ENCODE results near the gene CLDN1.

Gene CLDN1

DNA sequence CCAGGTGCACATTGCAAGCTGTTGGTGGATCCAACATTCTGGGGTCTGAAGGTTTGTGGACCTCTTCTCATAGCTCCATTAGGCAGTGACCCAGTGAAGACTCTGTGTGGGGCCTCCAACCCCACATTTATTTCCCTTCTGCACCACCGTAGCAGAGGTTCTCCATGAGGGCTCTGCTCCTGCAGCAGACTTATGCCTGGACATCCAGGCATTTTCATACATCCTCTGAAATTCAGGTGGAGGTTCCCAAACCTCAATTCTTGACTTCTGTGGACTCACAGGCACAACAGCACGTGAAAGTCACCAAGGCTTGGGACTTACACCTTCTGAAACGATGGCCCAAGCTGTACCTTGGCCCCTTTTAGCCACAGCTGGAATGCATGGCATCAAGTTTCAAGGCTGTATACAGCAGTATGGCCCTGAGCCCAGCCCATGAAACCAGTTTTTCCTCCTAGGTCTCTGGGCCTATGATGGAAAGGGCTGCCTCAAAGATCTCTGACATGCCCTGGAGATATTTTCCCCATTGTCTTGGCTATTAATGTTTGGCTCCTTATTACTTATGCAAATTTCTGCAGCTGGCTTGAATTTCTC, 30.2 kb downstream of the CLDN1 start:
- Histone ChIP-seq H2BK15ac (ENCODE audit: low read length) (no peak overlapping the region), H3K23ac (ENCODE audit: low read depth, low read length, poor library complexity) (no peak overlapping the region), H3K9me3 (replicated peaks in 1 of 2; ENCODE audit: control insufficient read depth in 2 of 2, insufficient read depth in 1 of 2, low read depth in 1 of 2, low read length in 2 of 2) (peaks cover 4 to 6% of the 10 kb centered on the region in 2 donors), H3K36me3 (replicated peaks in 1 of 2; ENCODE audit: control insufficient read depth in 2 of 2, insufficient read depth in 2 of 2, low read length in 2 of 2) (no peaks in the 10 kb centered on the region), H4K8ac (ENCODE audit: low read depth, low read length) (no peak overlapping the region), H2AFZ (ENCODE audit: low read length) (no peak overlapping the region), H2BK12ac (ENCODE audit: low read length) (no peak overlapping the region), H3K79me1 (ENCODE audit: low read depth, low read length) (no peaks in the 10 kb centered on the region), H3K4me2 (ENCODE audit: insufficient read depth, low read length, poor library complexity, severe bottlenecking) (no peak overlapping the region), H2BK120ac (ENCODE audit: low read depth, low read length) (no peak overlapping the region), H3K4me3 (ENCODE audit: low read length in 2 of 2) (no peak overlapping the region), H3K27ac (replicated peaks; ENCODE audit: low read length) (no peak overlapping the region), H3K27me3 (ENCODE audit: control insufficient read depth in 3 of 3, insufficient read depth in 3 of 3, low read depth in 1 of 3, low read length in 3 of 3) (no peaks in the 10 kb centered on the region), H2AK5ac (ENCODE audit: low read depth, low read length) (no peak overlapping the region), H3K14ac (ENCODE audit: low read length) (no peak overlapping the region), H3K4me1 (ENCODE audit: control insufficient read depth in 2 of 2, insufficient read depth in 1 of 2, low read depth in 1 of 2, low read length in 2 of 2) (no peaks in the 10 kb centered on the region), H3K9ac (ENCODE audit: low read depth, low read length, poor library complexity) (no peak overlapping the region), H4K91ac (ENCODE audit: low read depth, low read length, poor library complexity) (no peak overlapping the region), H2BK5ac (ENCODE audit: low read length) (no peak overlapping the region), H3K18ac (ENCODE audit: low read length) (no peak overlapping the region), H3K4ac (ENCODE audit: low read length) (no peak overlapping the region)
- DNase-seq (ENCODE audit: low spot score), result no peak
- WGBS, 2 donors (ENCODE audit: extremely low coverage in 2 of 2, insufficient read length in 2 of 2, insufficient replicate concordance in 1 of 2), result no CpG with 5 or more reads among the region's 3 CpGs

DNA sequence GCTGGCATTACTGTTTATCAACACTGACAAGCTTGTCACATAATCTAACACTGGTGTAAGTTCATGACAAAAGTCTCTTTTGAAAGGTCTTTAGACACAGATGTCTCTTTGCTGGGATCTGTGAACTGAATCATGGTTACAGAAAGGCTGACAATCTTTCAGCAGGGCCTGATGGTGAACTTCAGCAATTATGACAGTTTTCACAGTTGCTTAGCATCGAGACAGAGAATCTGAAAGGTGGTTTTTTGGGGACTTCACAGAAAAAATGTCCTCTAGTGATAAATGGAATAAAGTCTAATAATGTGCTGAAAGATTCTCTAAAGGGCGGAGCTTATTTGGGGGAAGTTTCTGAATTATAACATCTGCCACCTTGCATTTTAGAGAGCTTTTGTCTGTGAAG, 32.3 kb downstream of the CLDN1 start:
- Histone ChIP-seq H2BK5ac (ENCODE audit: low read length) (no peak overlapping the region), H3K18ac (ENCODE audit: low read length) (no peak overlapping the region), H2AFZ (ENCODE audit: low read length) (no peak overlapping the region), H3K4me3 (ENCODE audit: low read length in 2 of 2) (no peak overlapping the region), H3K14ac (ENCODE audit: low read length) (no peak overlapping the region), H3K36me3 (replicated peaks in 1 of 2; ENCODE audit: control insufficient read depth in 2 of 2, insufficient read depth in 2 of 2, low read length in 2 of 2) (no peaks in the 10 kb centered on the region), H2BK15ac (ENCODE audit: low read length) (no peak overlapping the region), H3K4ac (ENCODE audit: low read length) (no peak overlapping the region), H3K27ac (replicated peaks; ENCODE audit: low read length) (no peak overlapping the region), H3K23ac (ENCODE audit: low read depth, low read length, poor library complexity) (no peak overlapping the region), H3K27me3 (ENCODE audit: control insufficient read depth in 3 of 3, insufficient read depth in 3 of 3, low read depth in 1 of 3, low read length in 3 of 3) (no peaks in the 10 kb centered on the region), H3K79me1 (ENCODE audit: low read depth, low read length) (no peaks in the 10 kb centered on the region), H3K9ac (ENCODE audit: low read depth, low read length, poor library complexity) (no peak overlapping the region), H3K9me3 (replicated peaks in 1 of 2; ENCODE audit: control insufficient read depth in 2 of 2, insufficient read depth in 1 of 2, low read depth in 1 of 2, low read length in 2 of 2) (peaks cover 4 to 6% of the 10 kb centered on the region in 2 donors), H2BK120ac (ENCODE audit: low read depth, low read length) (no peak overlapping the region), H3K4me1 (ENCODE audit: control insufficient read depth in 2 of 2, insufficient read depth in 1 of 2, low read depth in 1 of 2, low read length in 2 of 2) (no peaks in the 10 kb centered on the region), H3K4me2 (ENCODE audit: insufficient read depth, low read length, poor library complexity, severe bottlenecking) (no peak overlapping the region), H2AK5ac (ENCODE audit: low read depth, low read length) (no peak overlapping the region), H4K8ac (ENCODE audit: low read depth, low read length) (no peak overlapping the region), H2BK12ac (ENCODE audit: low read length) (no peak overlapping the region), H4K91ac (ENCODE audit: low read depth, low read length, poor library complexity) (no peak overlapping the region)
- DNase-seq (ENCODE audit: low spot score), result no peak
- WGBS, 2 donors (ENCODE audit: extremely low coverage in 2 of 2, insufficient read length in 2 of 2, insufficient replicate concordance in 1 of 2), result no CpG with 5 or more reads among the region's 2 CpGs

DNA sequence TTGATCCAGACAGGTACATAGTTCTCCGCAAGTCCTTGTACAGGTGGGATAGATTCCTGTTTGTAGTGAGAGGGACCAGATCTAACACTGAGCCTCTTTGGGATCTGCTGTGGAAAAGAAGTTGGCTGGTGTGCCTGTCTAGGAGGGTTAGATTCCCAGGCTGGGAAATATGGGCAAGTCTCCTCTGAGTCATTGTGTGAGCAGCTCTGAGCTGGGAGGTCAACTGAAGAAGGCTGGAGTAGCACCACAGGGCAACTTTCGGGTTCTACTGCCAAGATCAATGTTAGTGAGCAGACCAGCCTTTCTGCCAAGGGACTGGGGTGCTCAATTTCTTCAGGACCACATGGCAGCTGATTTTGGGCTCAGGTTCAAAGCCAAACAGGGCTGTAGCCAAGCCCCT, 33.4 kb downstream of the CLDN1 start:
- Histone ChIP-seq H2AFZ (ENCODE audit: low read length) (no peak overlapping the region), H2BK120ac (ENCODE audit: low read depth, low read length) (no peak overlapping the region), H3K79me1 (ENCODE audit: low read depth, low read length) (no peaks in the 10 kb centered on the region), H2BK5ac (ENCODE audit: low read length) (no peak overlapping the region), H3K27me3 (ENCODE audit: control insufficient read depth in 3 of 3, insufficient read depth in 3 of 3, low read depth in 1 of 3, low read length in 3 of 3) (no peaks in the 10 kb centered on the region), H2BK12ac (ENCODE audit: low read length) (no peak overlapping the region), H3K23ac (ENCODE audit: low read depth, low read length, poor library complexity) (no peak overlapping the region), H3K14ac (ENCODE audit: low read length) (no peak overlapping the region), H3K9ac (ENCODE audit: low read depth, low read length, poor library complexity) (no peak overlapping the region), H3K27ac (replicated peaks; ENCODE audit: low read length) (no peak overlapping the region), H3K9me3 (replicated peaks in 1 of 2; ENCODE audit: control insufficient read depth in 2 of 2, insufficient read depth in 1 of 2, low read depth in 1 of 2, low read length in 2 of 2) (peaks cover 4 to 6% of the 10 kb centered on the region in 2 donors), H3K4me3 (ENCODE audit: low read length in 2 of 2) (no peak overlapping the region), H3K36me3 (replicated peaks in 1 of 2; ENCODE audit: control insufficient read depth in 2 of 2, insufficient read depth in 2 of 2, low read length in 2 of 2) (no peaks in the 10 kb centered on the region), H3K18ac (ENCODE audit: low read length) (no peak overlapping the region), H4K91ac (ENCODE audit: low read depth, low read length, poor library complexity) (no peak overlapping the region), H2AK5ac (ENCODE audit: low read depth, low read length) (no peak overlapping the region), H3K4me2 (ENCODE audit: insufficient read depth, low read length, poor library complexity, severe bottlenecking) (no peak overlapping the region), H4K8ac (ENCODE audit: low read depth, low read length) (no peak overlapping the region), H3K4ac (ENCODE audit: low read length) (no peak overlapping the region), H3K4me1 (ENCODE audit: control insufficient read depth in 2 of 2, insufficient read depth in 1 of 2, low read depth in 1 of 2, low read length in 2 of 2) (no peaks in the 10 kb centered on the region), H2BK15ac (ENCODE audit: low read length) (no peak overlapping the region)
- WGBS, 2 donors (ENCODE audit: extremely low coverage in 2 of 2, insufficient read length in 2 of 2, insufficient replicate concordance in 1 of 2), result no CpG with 5 or more reads among the region's 2 CpGs
- DNase-seq (ENCODE audit: low spot score), result no peak

DNA sequence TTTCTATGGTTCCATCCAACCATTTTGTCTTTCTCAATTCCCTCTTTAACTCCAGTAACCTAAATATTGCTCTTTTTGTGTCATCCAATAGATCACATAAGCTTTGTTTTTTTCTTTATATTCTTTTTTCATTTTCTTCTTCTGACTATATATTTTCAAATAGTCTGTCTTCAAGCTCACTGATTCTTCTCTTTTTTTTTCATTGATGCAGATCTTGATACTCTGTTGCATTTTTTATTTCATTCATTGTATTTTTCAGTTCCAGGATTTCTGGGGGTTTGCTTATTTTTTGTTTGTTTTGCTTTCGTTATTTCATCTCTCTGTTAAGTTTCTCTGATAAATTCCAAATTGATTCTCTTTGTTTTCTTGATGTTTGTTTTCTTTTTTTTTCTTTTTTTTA, 36.2 kb downstream of the CLDN1 start:
- no peak overlapping the region for H4K8ac ChIP-seq (ENCODE audit: low read depth, low read length)
- H4K91ac ChIP-seq (ENCODE audit: low read depth, low read length, poor library complexity), result no peak overlapping the region
- no peak overlapping the region for H2BK15ac ChIP-seq (ENCODE audit: low read length)
- no peak overlapping the region for H3K9ac ChIP-seq (ENCODE audit: low read depth, low read length, poor library complexity)
- H3K27me3 ChIP-seq (ENCODE audit: control insufficient read depth in 3 of 3, insufficient read depth in 3 of 3, low read depth in 1 of 3, low read length in 3 of 3), result no peaks in the 10 kb centered on the region
- no peak overlapping the region for H2BK12ac ChIP-seq (ENCODE audit: low read length)
- H3K79me1 ChIP-seq (ENCODE audit: low read depth, low read length), result no peaks in the 10 kb centered on the region
- DNase-seq (ENCODE audit: low spot score), result no peak
- no peak overlapping the region for H3K27ac ChIP-seq (replicated peaks; ENCODE audit: low read length)
- H3K4me2 ChIP-seq (ENCODE audit: insufficient read depth, low read length, poor library complexity, severe bottlenecking), result no peak overlapping the region
- no peaks in the 10 kb centered on the region for H3K9me3 ChIP-seq (replicated peaks in 1 of 2; ENCODE audit: control insufficient read depth in 2 of 2, insufficient read depth in 1 of 2, low read depth in 1 of 2, low read length in 2 of 2)
- no peak overlapping the region for H3K4me3 ChIP-seq (ENCODE audit: low read length in 2 of 2)
- H3K18ac ChIP-seq (ENCODE audit: low read length), result no peak overlapping the region
- H3K36me3 ChIP-seq (replicated peaks in 1 of 2; ENCODE audit: control insufficient read depth in 2 of 2, insufficient read depth in 2 of 2, low read length in 2 of 2), result no peaks in the 10 kb centered on the region
- H2BK120ac ChIP-seq (ENCODE audit: low read depth, low read length), result no peak overlapping the region
- WGBS, 2 donors (ENCODE audit: extremely low coverage in 2 of 2, insufficient read length in 2 of 2, insufficient replicate concordance in 1 of 2), result no CpG with 5 or more reads among the region's 1 CpG
- H2BK5ac ChIP-seq (ENCODE audit: low read length), result no peak overlapping the region
- H3K23ac ChIP-seq (ENCODE audit: low read depth, low read length, poor library complexity), result no peak overlapping the region
- H2AFZ ChIP-seq (ENCODE audit: low read length), result no peak overlapping the region
- H2AK5ac ChIP-seq (ENCODE audit: low read depth, low read length), result no peak overlapping the region
- no peaks in the 10 kb centered on the region for H3K4me1 ChIP-seq (ENCODE audit: control insufficient read depth in 2 of 2, insufficient read depth in 1 of 2, low read depth in 1 of 2, low read length in 2 of 2)
- H3K4ac ChIP-seq (ENCODE audit: low read length), result no peak overlapping the region
- no peak overlapping the region for H3K14ac ChIP-seq (ENCODE audit: low read length)
